GM18870 (cell line): ENCODE data around the gene TMEM208.

ENCODE experiments used
- ATAC-seq: cut with Tn5 transposase; IDR thresholded peaks from one replicate; pipeline ENCODE4 v1.9.1; 2021; ENCODE audit warnings: moderate library complexity; ENCODE audit not compliant: unreplicated experiment

TMEM208 gene

GRCh38 chr16:67207249-67208091 lies 19.5 kb upstream of the TMEM208 start:
- ATAC-seq = no peak

- no peak for ATAC-seq
Observed at GRCh38 chr16:67208154-67208896, 18.6 kb upstream of the TMEM208 start.

GRCh38 chr16:67209565-67209964 lies 17.4 kb upstream of the TMEM208 start:
- no peak for ATAC-seq

GRCh38 chr16:67210069-67210937 lies 16.6 kb upstream of the TMEM208 start:
- no peak for ATAC-seq

GRCh38 chr16:67211674-67212073 lies 15.3 kb upstream of the TMEM208 start:
- no peak for ATAC-seq

GRCh38 chr16:67212766-67213165 lies 14.2 kb upstream of the TMEM208 start:
- no peak for ATAC-seq

GRCh38 chr16:67213197-67214019 lies 13.5 kb upstream of the TMEM208 start:
- ATAC-seq = no peak

- ATAC-seq = no peak
Observed at GRCh38 chr16:67215706-67216105, 11.2 kb upstream of the TMEM208 start.

- ATAC-seq = no peak
Observed at GRCh38 chr16:67216612-67217490, 10.1 kb upstream of the TMEM208 start.

- ATAC-seq = no peak
Observed at GRCh38 chr16:67223992-67224391, 2.9 kb upstream of the TMEM208 start.

GRCh38 chr16:67226295-67226803 lies 581 bp upstream of the TMEM208 start:
- no peak for ATAC-seq

- ATAC-seq = no peak
Observed at GRCh38 chr16:67227567-67227921, 614 bp downstream of the TMEM208 start.

- ATAC-seq = no peak
Observed at GRCh38 chr16:67228034-67228785, 1.3 kb downstream of the TMEM208 start.

- no peak for ATAC-seq
Observed at GRCh38 chr16:67228905-67229304, 2.0 kb downstream of the TMEM208 start.

- ATAC-seq = no peak
Observed at GRCh38 chr16:67229906-67230808, 3.2 kb downstream of the TMEM208 start.

- no peak for ATAC-seq
Observed at GRCh38 chr16:67230809-67231660, 4.1 kb downstream of the TMEM208 start.

- ATAC-seq = no peak
Observed at GRCh38 chr16:67233596-67233995, 6.7 kb downstream of the TMEM208 start.
